ENCODE data around the gene NEK6.

GRCh38 chr9:124258607-124259157 lies 933 bp downstream of the NEK6 start:
- TF ChIP-seq EZH2 (IDR thresholded peaks at IDR 0.05; ENCODE audit: borderline replicate concordance, low read depth, low read length, severe bottlenecking) = no peak
- no peak for TF ChIP-seq CTCF (IDR thresholded peaks at IDR 0.05; ENCODE audit: borderline replicate concordance, extremely low read depth, low read length, poor library complexity, severe bottlenecking)
